Measurements from ENCODE around the gene TNRC18. TPM values are rescaled to one million over a fixed set of nuclear protein-coding genes. Genes with fewer than 3 reads are reported as not detected.
"Not testable (repeated sequence)": the region's sequence is repeated elsewhere in the genome, so short reads cannot be mapped to it uniquely, and the experiment has no call there.

The TNRC18 gene, protein sequence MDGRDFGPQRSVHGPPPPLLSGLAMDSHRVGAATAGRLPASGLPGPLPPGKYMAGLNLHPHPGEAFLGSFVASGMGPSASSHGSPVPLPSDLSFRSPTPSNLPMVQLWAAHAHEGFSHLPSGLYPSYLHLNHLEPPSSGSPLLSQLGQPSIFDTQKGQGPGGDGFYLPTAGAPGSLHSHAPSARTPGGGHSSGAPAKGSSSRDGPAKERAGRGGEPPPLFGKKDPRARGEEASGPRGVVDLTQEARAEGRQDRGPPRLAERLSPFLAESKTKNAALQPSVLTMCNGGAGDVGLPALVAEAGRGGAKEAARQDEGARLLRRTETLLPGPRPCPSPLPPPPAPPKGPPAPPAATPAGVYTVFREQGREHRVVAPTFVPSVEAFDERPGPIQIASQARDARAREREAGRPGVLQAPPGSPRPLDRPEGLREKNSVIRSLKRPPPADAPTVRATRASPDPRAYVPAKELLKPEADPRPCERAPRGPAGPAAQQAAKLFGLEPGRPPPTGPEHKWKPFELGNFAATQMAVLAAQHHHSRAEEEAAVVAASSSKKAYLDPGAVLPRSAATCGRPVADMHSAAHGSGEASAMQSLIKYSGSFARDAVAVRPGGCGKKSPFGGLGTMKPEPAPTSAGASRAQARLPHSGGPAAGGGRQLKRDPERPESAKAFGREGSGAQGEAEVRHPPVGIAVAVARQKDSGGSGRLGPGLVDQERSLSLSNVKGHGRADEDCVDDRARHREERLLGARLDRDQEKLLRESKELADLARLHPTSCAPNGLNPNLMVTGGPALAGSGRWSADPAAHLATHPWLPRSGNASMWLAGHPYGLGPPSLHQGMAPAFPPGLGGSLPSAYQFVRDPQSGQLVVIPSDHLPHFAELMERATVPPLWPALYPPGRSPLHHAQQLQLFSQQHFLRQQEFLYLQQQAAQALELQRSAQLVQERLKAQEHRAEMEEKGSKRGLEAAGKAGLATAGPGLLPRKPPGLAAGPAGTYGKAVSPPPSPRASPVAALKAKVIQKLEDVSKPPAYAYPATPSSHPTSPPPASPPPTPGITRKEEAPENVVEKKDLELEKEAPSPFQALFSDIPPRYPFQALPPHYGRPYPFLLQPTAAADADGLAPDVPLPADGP (N-terminal part only)
- 50.1 TPM for total RNA-seq

GRCh38 chr7:5423306-5423975, at the start of gene TNRC18:
Gene TNRC18 (minus strand): TSS chr7:5423834. CDS start chr7:5421246, 2,588 bp downstream.
- DNase-seq, result no peak

GRCh38 chr7:5472432-5473315, 49.0 kb upstream of the TNRC18 start:
- DNase-seq, result no peak

GRCh38 chr7:5471623-5472022, 48.0 kb upstream of the TNRC18 start:
- DNase-seq, result not testable (repeated sequence)

GRCh38 chr7:5470816-5471215, 47.2 kb upstream of the TNRC18 start:
- DNase-seq, result peak; percentile 16

- no peak for DNase-seq
Observed at GRCh38 chr7:5470167-5470532, 46.5 kb upstream of the TNRC18 start.

- peak; percentile 30 for DNase-seq
Observed at GRCh38 chr7:5469375-5470166, 45.9 kb upstream of the TNRC18 start.

- DNase-seq, result no peak
Observed at GRCh38 chr7:5467645-5468044, 44.0 kb upstream of the TNRC18 start.

DNA sequence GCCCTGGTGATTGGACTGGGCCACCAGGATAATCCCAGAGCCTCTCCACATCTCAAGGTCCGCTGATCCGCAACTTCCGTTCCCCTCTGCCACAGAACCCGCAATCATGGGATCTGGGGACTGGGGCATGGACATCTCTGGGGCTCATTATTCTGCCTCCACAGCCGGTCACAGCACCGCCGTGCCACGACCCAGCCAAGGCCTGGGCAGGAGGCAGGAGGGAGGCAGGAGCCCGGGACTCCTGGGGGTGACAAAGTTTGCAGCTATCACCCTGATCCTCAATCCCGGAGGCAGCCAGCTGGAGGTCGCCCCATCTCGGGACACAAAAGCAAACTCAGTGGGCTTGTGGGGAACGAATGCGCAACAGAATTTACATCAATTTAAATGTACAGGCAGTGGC, 42.9 kb upstream of the TNRC18 start:
- DNase-seq, result no peak

- DNase-seq, result no peak
Observed at GRCh38 chr7:5463031-5463430, 39.4 kb upstream of the TNRC18 start.

DNA sequence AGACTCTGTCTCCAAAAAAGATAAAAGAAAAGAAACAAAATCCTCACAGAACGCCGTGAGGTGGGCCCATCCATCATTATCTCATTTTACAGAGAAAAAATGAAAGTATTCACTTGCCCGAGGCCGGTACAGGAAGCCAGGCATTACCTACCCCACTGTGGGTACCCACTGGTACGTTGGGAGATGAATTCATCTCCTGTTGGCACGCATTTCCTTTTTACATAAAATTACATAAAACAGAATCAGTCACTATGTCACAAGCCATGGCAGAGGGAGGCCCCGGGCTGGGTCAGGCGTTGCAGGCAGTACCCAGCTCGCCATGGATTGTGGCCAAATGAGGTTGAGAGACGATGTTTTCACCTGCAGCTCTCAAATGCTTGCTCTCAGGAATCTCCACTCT, 38.6 kb upstream of the TNRC18 start:
- DNase-seq, result no peak

- no peak for DNase-seq
Observed at GRCh38 chr7:5458921-5459480, 35.4 kb upstream of the TNRC18 start.

DNA sequence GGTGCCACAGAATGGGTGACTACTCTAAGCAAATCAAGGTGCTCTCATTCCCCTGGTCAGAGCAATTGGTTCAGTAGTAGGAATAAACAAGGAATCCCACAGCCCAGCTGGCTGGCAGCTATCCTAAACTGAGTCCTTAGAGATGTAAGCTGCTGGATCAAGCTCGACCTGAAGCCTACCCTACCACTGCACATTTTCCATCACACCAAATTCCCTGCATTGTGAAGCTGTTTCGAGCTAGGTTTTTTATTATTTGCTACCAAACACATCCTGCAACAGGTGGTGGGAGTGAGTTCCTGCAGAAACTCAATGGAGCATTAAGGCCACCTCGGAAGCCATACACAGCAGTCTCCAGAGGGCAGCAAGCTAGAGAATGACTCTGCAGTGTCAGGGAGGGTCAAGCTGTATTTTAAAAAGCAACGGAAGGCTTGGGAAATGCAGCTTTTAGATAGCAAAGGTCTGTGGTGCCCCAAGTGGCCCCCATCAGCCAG, 33.7 kb upstream of the TNRC18 start:
- DNase-seq, result no peak

DNA sequence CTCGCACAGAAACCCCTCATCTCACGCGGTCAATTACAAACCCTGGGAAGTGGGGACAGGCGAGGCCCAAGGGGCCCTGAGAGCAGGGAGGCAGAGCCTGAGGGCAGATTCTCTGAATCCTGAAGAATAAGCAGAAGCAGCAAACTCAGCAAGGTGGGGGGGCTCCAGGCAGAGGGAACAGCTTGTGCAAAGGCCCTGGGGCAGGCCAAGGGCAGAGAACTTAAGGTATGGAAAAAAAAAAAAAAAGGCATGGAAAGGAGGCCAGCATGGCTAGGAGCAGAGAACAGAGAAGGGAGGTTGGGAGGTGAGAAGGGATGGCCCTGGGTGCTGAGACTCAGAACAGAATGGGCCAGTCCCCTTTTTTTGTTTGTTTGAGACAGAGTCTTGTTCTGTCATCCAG, 32.8 kb upstream of the TNRC18 start:
- no peak for DNase-seq

GRCh38 chr7:5455581-5456219, 32.1 kb upstream of the TNRC18 start:
- DNase-seq, result no peak

- no peak for DNase-seq
Observed at GRCh38 chr7:5455175-5455574, 31.5 kb upstream of the TNRC18 start.

DNA sequence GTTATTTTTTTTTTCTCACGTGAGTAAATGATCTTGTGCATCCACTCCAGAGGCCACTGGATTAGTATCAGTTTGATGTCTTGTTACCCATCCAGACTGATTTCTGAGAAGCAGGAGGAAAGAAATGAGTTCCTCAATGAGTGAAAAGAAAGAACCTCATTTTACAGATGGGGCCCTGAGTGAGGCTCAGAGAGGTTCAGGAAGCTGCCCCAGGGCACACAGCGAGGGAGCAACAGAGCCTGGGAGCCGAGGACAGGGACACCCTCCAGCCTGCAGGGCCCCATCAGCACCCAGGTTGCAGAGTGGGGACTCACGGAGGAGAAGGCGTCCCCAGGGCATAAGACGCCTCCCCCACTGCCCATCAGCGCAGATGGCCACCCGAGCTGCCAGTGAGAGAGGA, 30.9 kb upstream of the TNRC18 start:
- DNase-seq, result no peak

DNA sequence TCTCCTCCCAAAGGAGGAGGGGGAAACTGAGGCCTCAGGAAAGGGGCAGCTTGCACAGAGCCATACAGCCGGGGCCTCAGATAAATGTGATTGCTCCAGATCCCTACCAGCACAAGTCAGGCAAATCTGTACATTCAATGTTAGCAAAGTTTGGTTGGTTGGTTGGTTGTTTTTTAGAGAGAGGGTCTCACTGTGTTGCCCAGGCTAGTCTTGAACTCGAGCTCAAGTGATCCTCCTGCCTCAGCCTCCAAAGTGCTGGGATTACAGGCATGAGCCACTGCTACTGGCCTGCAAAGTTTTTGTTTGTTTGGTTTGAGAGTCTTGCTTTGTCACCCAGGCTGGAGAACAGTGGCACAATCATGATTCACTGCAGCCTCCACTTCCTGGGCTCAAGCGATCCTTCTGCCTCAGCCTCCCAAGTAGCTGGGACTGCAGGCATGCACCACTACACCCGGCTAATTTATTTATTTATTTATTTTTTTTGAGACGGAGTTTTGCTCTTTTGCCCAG, 30.0 kb upstream of the TNRC18 start:
- DNase-seq, result no peak

GRCh38 chr7:5452937-5453540, 29.4 kb upstream of the TNRC18 start:
- DNase-seq, result no peak

- DNase-seq, result no peak
Observed at GRCh38 chr7:5452470-5452899, 28.9 kb upstream of the TNRC18 start.
